Heart left ventricle (tissue), 13 donors: ENCODE results near the gene PACS1.

Experiments used
- CTCF ChIP-seq, 12 donors: fragments of 200-600 bp; sonication (generic) in 4 of 12; IDR thresholded peaks; one replicate each; pipeline versions ENCODE4 v1.5.0 to v1.8.0; 2018 to 2022; ENCODE audit warnings: antibody characterized with exemption in 12 of 12, mild to moderate bottlenecking in 5 of 12
- POLR2A ChIP-seq, 2 donors: fragments of 450-650 bp; IDR thresholded peaks; one replicate each; pipeline ENCODE4 v1.6.1; 2017; ENCODE audit warnings: antibody characterized with exemption in 2 of 2, mild to moderate bottlenecking in 2 of 2, moderate library complexity in 2 of 2
- donor health status: ischemic (EF 13 %, LVEDD 7.1; RV severe dilation, severe dysfunction).
- donor health status: DM: no; HTN: yes; CAD: no.
- donor health status: DM: no; HTN: no; CAD: no.
- donor health status: ischemic (EF 25% LVEDD 6.9; RV normal size, moderate dysfunction).
- donor health status: ischemic (EF 25% LVEDD 5.7; RV mildly dilated, moderate dysfunction).
- donor health status: ischemic (EF 35%, LVEDD 5.7; RV mildly dilated, moderate dysfunction).
- donor health status: nonischemic (EF 11% LVEDD 7.7; RV severe dilation, severe dysfunction).
- donor health status: DM: yes; HTN: yes; CAD: no.
- donor health status: PGD.
- donor health status: ischemic (EF 29% LVEDD 5.4; RV normal size, mild dysfunction).
- donor health status: nonischemic (EF 23%, LVEDD 6.1; RV moderate dilation, normal function).

- TF ChIP-seq CTCF (IDR thresholded peaks at IDR 0.05) (no peak), POLR2A (IDR thresholded peaks at IDR 0.05) (no peak)
Observed at GRCh38 chr11:66280428-66280827, 210.4 kb downstream of the PACS1 start.
